ENCODE results near the gene PSMA8. TPM values are rescaled to one million over a fixed set of nuclear protein-coding genes. Genes with fewer than 3 reads are reported as not detected.
"Not testable (repeated sequence)": the region's sequence is repeated elsewhere in the genome, so short reads cannot be mapped to it uniquely, and the experiment has no call there.

PSMA8 gene
- total and polyA plus RNA-seq, 10 donors = 0.34 to 1.4 (median 0.77) TPM; not detected in 3

DNA sequence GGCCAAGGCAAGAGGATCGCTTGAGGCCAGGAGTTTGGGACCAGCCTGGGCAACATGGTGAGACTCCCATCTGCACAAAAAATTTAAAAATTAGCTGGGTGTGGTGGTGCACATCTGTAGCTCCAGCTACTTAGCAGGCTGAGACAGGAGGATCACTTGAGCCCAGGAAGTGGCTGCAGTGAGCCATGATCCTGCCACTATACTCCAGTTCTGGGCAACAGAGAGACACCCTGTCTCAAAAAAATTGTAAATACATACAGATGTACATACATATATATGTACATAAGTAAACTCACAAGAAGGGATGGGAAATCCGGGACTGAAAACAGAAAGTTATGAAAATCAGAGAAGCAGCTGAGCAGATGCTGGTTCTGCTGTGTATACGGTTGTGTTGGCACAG lies 62.9 kb downstream of the PSMA8 start:
- Histone ChIP-seq H3K4me3 (no peak overlapping the region), H3K27ac (no peak overlapping the region), H3K36me3 (no peaks in the 10 kb centered on the region), H3K27me3 (replicated peaks in 1 of 7) (no peaks in the 10 kb centered on the region), H3K4me1 (peaks cover 0 to 10% (median 3%) of the 10 kb centered on the region in 6 donors), H3K9me3 (peaks cover 0 to 8% (median 0%) of the 10 kb centered on the region in 8 donors)
- intact Hi-C loops (cut with DNase I; ENCODE audit: low total_unique reads) = no loop called here
- TF ChIP-seq POLR2AphosphoS5 (IDR thresholded peaks at IDR 0.05) (no peak), POLR2A (IDR thresholded peaks at IDR 0.05) (no peak)
- TF ChIP-seq, protein P1, sequence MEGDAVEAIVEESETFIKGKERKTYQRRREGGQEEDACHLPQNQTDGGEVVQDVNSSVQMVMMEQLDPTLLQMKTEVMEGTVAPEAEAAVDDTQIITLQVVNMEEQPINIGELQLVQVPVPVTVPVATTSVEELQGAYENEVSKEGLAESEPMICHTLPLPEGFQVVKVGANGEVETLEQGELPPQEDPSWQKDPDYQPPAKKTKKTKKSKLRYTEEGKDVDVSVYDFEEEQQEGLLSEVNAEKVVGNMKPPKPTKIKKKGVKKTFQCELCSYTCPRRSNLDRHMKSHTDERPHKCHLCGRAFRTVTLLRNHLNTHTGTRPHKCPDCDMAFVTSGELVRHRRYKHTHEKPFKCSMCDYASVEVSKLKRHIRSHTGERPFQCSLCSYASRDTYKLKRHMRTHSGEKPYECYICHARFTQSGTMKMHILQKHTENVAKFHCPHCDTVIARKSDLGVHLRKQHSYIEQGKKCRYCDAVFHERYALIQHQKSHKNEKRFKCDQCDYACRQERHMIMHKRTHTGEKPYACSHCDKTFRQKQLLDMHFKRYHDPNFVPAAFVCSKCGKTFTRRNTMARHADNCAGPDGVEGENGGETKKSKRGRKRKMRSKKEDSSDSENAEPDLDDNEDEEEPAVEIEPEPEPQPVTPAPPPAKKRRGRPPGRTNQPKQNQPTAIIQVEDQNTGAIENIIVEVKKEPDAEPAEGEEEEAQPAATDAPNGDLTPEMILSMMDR (IDR thresholded peaks at IDR 0.05 in 8 of 11, conservative IDR thresholded peaks at IDR 0.05 in 3 of 11) = no peak
- no peak for DNase-seq
- WGBS, 5 donors = 89 to 98% (median 92%) methylated on average over 3 of the region's 3 CpGs

DNA sequence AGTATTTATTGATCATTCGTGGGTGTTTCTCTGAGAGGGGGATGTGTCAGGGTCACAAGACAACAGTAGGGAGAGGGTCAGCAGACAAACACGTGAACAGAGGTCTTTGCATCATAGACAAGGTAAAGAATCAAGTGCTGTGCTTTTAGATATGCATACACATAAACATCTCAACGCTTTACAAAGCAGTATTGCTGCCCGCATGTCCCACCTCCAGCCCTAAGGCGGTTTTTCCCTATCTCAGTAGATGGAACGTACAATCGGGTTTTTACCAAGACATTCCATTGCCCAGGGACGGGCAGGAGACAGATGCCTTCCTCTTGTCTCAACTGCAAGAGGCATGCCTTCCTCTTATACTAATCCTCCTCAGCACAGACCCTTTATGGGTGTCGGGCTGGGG lies 68.3 kb downstream of the PSMA8 start:
- H3K27ac ChIP-seq; H3K27me3 ChIP-seq (replicated peaks in 1 of 7); H3K36me3 ChIP-seq; H3K4me1 ChIP-seq; intact Hi-C loops (cut with DNase I; ENCODE audit: low total_unique reads); H3K9me3 ChIP-seq; H3K4me3 ChIP-seq; DNase-seq: not testable (repeated sequence)
- 78 to 92% (median 85%) methylated on average over 8 of the region's 9 CpGs for WGBS, 5 donors

DNA sequence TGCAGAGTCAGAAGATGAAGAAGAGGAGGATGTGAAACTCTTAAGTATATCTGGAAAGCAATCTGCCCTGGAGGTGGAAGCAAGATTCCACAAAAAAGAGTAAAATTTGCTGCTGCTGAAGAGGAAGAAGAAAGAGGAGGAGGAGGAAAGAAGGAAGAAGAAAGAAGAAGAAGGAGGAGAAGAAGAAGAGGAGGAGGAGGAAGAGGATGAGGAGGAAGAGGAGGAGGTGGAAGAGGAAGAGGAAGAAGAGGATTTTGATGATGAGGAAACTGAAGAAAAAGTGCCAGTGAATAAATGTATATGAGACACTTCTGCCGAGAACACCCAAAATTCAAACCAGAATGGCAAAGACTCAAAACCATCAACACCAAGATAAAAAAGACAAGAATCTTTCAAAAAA lies 71.6 kb downstream of the PSMA8 start:
- Histone ChIP-seq H3K27me3 (replicated peaks in 1 of 7) (no peaks in the 10 kb centered on the region), H3K36me3 (no peaks in the 10 kb centered on the region), H3K27ac (no peak overlapping the region), H3K4me3 (no peak overlapping the region), H3K4me1 (no peaks in the 10 kb centered on the region), H3K9me3 (peaks cover 0 to 8% (median 0%) of the 10 kb centered on the region in 8 donors)
- TF ChIP-seq POLR2A (IDR thresholded peaks at IDR 0.05) = no peak
- no peak for DNase-seq
- intact Hi-C loops (cut with DNase I; ENCODE audit: low total_unique reads) = no loop called here
- 79 to 95% (median 88%) methylated on average over 1 of the region's 1 CpG for WGBS, 5 donors

DNA sequence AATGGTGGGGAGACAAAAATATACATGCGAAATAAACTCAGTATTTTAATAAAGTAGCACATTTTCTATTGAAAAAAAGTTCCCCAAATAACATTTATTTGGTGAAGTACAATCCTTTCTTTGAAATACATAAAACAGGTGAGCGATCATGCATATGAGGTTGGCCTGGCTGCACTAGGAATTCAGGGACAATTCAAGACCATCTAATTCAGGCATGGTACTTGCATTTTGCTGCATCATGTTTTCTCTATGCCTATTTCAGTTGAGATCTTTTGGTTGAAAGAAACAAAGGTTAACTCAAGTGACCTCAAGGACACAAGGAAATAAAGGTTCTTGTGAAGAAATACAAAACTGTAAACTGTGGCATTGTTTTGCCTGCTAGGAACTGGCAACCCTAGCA lies 72.8 kb downstream of the PSMA8 start:
- Histone ChIP-seq H3K27me3 (replicated peaks in 1 of 7) (no peaks in the 10 kb centered on the region), H3K4me1 (no peaks in the 10 kb centered on the region), H3K4me3 (no peak overlapping the region), H3K9me3 (no peaks in the 10 kb centered on the region), H3K27ac (no peak overlapping the region), H3K36me3 (no peaks in the 10 kb centered on the region)
- DNase-seq = no peak
- 88 to 98% (median 97%) methylated on average over 2 of the region's 2 CpGs for WGBS, 5 donors
- TF ChIP-seq, protein P1 (IDR thresholded peaks at IDR 0.05 in 8 of 11, conservative IDR thresholded peaks at IDR 0.05 in 3 of 11) = no peak
- TF ChIP-seq POLR2A (IDR thresholded peaks at IDR 0.05) = no peak
- TF ChIP-seq POLR2AphosphoS5 (IDR thresholded peaks at IDR 0.05) = no peak
- intact Hi-C loops (cut with DNase I; ENCODE audit: low total_unique reads) = no loop called here

DNA sequence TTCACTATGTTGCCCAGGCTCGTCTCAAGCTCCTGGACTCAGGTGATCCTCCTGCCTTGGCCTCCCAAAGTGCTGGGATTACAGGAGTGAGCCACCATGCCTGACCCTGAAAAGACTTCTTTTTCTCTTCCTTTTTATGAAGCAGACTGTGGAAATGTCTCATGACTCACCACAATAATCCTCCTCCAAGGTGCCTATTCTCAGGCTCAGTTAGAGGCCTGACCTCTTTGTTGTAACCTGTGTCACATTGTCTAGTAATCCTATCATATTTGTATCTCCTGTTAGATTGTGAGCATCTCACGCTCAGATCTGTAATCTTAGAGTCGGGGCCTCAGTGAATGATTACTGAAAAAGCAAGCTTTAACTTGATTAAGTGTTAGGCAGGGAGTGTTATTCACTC lies 74.3 kb downstream of the PSMA8 start:
- Histone ChIP-seq H3K27ac (no peak overlapping the region), H3K9me3 (no peaks in the 10 kb centered on the region), H3K4me1 (no peaks in the 10 kb centered on the region), H3K36me3 (no peaks in the 10 kb centered on the region), H3K4me3 (no peak overlapping the region), H3K27me3 (replicated peaks in 1 of 7) (no peaks in the 10 kb centered on the region)
- 87 to 99% (median 95%) methylated on average over 3 of the region's 3 CpGs for WGBS, 5 donors
- no peak for DNase-seq
- intact Hi-C loops (cut with DNase I; ENCODE audit: low total_unique reads) = no loop called here
- TF ChIP-seq POLR2A (IDR thresholded peaks at IDR 0.05) (no peak), POLR2AphosphoS5 (IDR thresholded peaks at IDR 0.05) (no peak)
- TF ChIP-seq, protein P1 (IDR thresholded peaks at IDR 0.05 in 8 of 11, conservative IDR thresholded peaks at IDR 0.05 in 3 of 11) = no peak
